ENCODE data around the gene DYRK3. TPM values are rescaled to one million over a fixed set of nuclear protein-coding genes. Genes with fewer than 3 reads are reported as not detected.
A peak's percentile ranks its signal among the peaks of the same experiment; 100 is the strongest.

Gene DYRK3
- total and polyA plus RNA-seq, 2 of the 13 experiments (the other 11 are each of a cell fraction or from before 2014, with no cell fraction given) = 0.48 to 2.8 TPM

- TF ChIP-seq, protein P1, sequence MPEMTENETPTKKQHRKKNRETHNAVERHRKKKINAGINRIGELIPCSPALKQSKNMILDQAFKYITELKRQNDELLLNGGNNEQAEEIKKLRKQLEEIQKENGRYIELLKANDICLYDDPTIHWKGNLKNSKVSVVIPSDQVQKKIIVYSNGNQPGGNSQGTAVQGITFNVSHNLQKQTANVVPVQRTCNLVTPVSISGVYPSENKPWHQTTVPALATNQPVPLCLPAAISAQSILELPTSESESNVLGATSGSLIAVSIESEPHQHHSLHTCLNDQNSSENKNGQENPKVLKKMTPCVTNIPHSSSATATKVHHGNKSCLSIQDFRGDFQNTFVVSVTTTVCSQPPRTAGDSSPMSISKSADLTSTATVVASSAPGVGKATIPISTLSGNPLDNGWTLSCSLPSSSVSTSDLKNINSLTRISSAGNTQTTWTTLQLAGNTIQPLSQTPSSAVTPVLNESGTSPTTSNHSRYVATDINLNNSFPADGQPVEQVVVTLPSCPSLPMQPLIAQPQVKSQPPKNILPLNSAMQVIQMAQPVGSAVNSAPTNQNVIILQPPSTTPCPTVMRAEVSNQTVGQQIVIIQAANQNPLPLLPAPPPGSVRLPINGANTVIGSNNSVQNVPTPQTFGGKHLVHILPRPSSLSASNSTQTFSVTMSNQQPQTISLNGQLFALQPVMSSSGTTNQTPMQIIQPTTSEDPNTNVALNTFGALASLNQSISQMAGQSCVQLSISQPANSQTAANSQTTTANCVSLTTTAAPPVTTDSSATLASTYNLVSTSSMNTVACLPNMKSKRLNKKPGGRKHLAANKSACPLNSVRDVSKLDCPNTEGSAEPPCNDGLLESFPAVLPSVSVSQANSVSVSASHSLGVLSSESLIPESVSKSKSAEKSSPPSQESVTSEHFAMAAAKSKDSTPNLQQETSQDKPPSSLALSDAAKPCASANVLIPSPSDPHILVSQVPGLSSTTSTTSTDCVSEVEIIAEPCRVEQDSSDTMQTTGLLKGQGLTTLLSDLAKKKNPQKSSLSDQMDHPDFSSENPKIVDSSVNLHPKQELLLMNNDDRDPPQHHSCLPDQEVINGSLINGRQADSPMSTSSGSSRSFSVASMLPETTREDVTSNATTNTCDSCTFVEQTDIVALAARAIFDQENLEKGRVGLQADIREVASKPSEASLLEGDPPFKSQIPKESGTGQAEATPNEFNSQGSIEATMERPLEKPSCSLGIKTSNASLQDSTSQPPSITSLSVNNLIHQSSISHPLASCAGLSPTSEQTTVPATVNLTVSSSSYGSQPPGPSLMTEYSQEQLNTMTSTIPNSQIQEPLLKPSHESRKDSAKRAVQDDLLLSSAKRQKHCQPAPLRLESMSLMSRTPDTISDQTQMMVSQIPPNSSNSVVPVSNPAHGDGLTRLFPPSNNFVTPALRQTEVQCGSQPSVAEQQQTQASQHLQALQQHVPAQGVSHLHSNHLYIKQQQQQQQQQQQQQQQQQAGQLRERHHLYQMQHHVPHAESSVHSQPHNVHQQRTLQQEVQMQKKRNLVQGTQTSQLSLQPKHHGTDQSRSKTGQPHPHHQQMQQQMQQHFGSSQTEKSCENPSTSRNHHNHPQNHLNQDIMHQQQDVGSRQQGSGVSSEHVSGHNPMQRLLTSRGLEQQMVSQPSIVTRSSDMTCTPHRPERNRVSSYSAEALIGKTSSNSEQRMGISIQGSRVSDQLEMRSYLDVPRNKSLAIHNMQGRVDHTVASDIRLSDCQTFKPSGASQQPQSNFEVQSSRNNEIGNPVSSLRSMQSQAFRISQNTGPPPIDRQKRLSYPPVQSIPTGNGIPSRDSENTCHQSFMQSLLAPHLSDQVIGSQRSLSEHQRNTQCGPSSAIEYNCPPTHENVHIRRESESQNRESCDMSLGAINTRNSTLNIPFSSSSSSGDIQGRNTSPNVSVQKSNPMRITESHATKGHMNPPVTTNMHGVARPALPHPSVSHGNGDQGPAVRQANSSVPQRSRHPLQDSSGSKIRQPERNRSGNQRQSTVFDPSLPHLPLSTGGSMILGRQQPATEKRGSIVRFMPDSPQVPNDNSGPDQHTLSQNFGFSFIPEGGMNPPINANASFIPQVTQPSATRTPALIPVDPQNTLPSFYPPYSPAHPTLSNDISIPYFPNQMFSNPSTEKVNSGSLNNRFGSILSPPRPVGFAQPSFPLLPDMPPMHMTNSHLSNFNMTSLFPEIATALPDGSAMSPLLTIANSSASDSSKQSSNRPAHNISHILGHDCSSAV (CRISPR knock-in tag; IDR thresholded peaks at IDR 0.05; ENCODE audit: borderline replicate concordance) = peak; percentile 57; the same call in 1 of the 2 replicates
- TF ChIP-seq SOX13 (IDR thresholded peaks at IDR 0.05) (no peak), SOX13 (CRISPR knock-in tag; conservative IDR thresholded peaks at IDR 0.05 in 1 of 2, IDR thresholded peaks at IDR 0.05 in 1 of 2) (peak in 1 of 2 experiments; percentile 74; a peak in 2 of 4 replicates), RXRB (CRISPR knock-in tag; IDR thresholded peaks at IDR 0.05; ENCODE audit: borderline replicate concordance) (peak; percentile 90), STAT5B (CRISPR knock-in tag; IDR thresholded peaks at IDR 0.05) (peak; percentile 91), NFYC (CRISPR knock-in tag; IDR thresholded peaks at IDR 0.05) (peak; percentile 49), ZMAT5 (CRISPR knock-in tag; IDR thresholded peaks at IDR 0.05; ENCODE audit: borderline replicate concordance, low read depth) (no peak), ZNF790 (CRISPR knock-in tag; IDR thresholded peaks at IDR 0.05; ENCODE audit: borderline replicate concordance) (peak; percentile 14; the same call in 1 of the 2 replicates), TOPORS (CRISPR knock-in tag; IDR thresholded peaks at IDR 0.05) (peak; percentile 94), RFX1 (IDR thresholded peaks at IDR 0.05) (no peak), ARNT2 (CRISPR knock-in tag; IDR thresholded peaks at IDR 0.05; ENCODE audit: low read depth) (peak; percentile 94)
- TF ChIP-seq, protein P2, sequence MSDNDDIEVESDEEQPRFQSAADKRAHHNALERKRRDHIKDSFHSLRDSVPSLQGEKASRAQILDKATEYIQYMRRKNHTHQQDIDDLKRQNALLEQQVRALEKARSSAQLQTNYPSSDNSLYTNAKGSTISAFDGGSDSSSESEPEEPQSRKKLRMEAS (IDR thresholded peaks at IDR 0.05) = peak; percentile 89
- TF ChIP-seq, protein P3, sequence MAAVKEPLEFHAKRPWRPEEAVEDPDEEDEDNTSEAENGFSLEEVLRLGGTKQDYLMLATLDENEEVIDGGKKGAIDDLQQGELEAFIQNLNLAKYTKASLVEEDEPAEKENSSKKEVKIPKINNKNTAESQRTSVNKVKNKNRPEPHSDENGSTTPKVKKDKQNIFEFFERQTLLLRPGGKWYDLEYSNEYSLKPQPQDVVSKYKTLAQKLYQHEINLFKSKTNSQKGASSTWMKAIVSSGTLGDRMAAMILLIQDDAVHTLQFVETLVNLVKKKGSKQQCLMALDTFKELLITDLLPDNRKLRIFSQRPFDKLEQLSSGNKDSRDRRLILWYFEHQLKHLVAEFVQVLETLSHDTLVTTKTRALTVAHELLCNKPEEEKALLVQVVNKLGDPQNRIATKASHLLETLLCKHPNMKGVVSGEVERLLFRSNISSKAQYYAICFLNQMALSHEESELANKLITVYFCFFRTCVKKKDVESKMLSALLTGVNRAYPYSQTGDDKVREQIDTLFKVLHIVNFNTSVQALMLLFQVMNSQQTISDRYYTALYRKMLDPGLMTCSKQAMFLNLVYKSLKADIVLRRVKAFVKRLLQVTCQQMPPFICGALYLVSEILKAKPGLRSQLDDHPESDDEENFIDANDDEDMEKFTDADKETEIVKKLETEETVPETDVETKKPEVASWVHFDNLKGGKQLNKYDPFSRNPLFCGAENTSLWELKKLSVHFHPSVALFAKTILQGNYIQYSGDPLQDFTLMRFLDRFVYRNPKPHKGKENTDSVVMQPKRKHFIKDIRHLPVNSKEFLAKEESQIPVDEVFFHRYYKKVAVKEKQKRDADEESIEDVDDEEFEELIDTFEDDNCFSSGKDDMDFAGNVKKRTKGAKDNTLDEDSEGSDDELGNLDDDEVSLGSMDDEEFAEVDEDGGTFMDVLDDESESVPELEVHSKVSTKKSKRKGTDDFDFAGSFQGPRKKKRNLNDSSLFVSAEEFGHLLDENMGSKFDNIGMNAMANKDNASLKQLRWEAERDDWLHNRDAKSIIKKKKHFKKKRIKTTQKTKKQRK (IDR thresholded peaks at IDR 0.05; ENCODE audit: low read length) = no peak
Observed at GRCh38 chr1:206612129-206612876, 23.0 kb upstream of the DYRK3 start, which contains the start of gene EIF2D (continued).
